GM12875 (cell line): Measurements from ENCODE around the gene UBIAD1.

Source experiments
- H3K4me3 ChIP-seq: one replicate; pipeline ENCODE4 v1.5.1; 2011; ENCODE audit warnings: low read depth, low read length, control low read depth
- CTCF ChIP-seq: IDR thresholded peaks from 2 replicates; pipeline ENCODE4 v1.5.1; 2011; ENCODE audit warnings: low read depth, mild to moderate bottlenecking, control low read depth, inconsistent platforms, low read length, moderate library complexity, borderline replicate concordance; ENCODE audit not compliant: insufficient read depth

The UBIAD1 gene

GRCh38 chr1:11272832-11273594 lies at the start of gene UBIAD1:
TSS of gene UBIAD1 (plus strand) at chr1:11273198. CDS start at chr1:11273532, 334 bp downstream.
- H3K4me3 ChIP-seq: peak within 1 kb of the TSS; percentile 90
- no peak for TF ChIP-seq CTCF

GRCh38 chr1:11227106-11228077 lies 45.6 kb upstream of the UBIAD1 start:
- no peak for TF ChIP-seq CTCF
- no peak overlapping the region for H3K4me3 ChIP-seq

- TF ChIP-seq CTCF: no peak
- H3K4me3 ChIP-seq: no peak overlapping the region
Measured at GRCh38 chr1:11229203-11229602, 43.8 kb upstream of the UBIAD1 start.

- H3K4me3 ChIP-seq: no peak overlapping the region
- TF ChIP-seq CTCF: no peak
Measured at GRCh38 chr1:11233208-11233607, 39.8 kb upstream of the UBIAD1 start.

GRCh38 chr1:11237356-11237755 lies 35.6 kb upstream of the UBIAD1 start:
- no peak overlapping the region for H3K4me3 ChIP-seq
- no peak for TF ChIP-seq CTCF

- no peak overlapping the region for H3K4me3 ChIP-seq
- TF ChIP-seq CTCF: no peak
Measured at GRCh38 chr1:11238311-11238710, 34.7 kb upstream of the UBIAD1 start.

- no peak overlapping the region for H3K4me3 ChIP-seq
- no peak for TF ChIP-seq CTCF
Measured at GRCh38 chr1:11245248-11245647, 27.8 kb upstream of the UBIAD1 start.
